KMS-11 (cell line): ENCODE measurements around the gene IRF2BPL.
A peak's percentile ranks its signal among the peaks of the same experiment; 100 is the strongest.

Source experiments
- H2AFZ ChIP-seq: fragments of 200-600 bp; sonication (generic); 2 replicates; pipeline ENCODE4 v1.6.1; 2016; ENCODE audit warnings: antibody characterized with exemption, mixed run types, low read depth
- H3K27ac ChIP-seq: fragments of 200-600 bp; sonication (generic); 2 replicates; pipeline ENCODE4 v1.6.1; 2016; ENCODE audit warnings: mild to moderate bottlenecking, mixed run types
- H3K27me3 ChIP-seq: fragments of 200-600 bp; sonication (generic); 2 replicates; pipeline ENCODE4 v1.6.1; 2017; ENCODE audit warnings: mild to moderate bottlenecking, low read depth, mixed run types, moderate library complexity; ENCODE audit not compliant: insufficient read depth
- H3K36me3 ChIP-seq: fragments of 200-600 bp; sonication (generic); 2 replicates; pipeline ENCODE4 v1.6.1; 2017; ENCODE audit warnings: mild to moderate bottlenecking, mixed run types; ENCODE audit not compliant: insufficient read depth
- H3K4me1 ChIP-seq: fragments of 200-600 bp; sonication (generic); 2 replicates; pipeline ENCODE4 v1.6.1; 2016; ENCODE audit warnings: mild to moderate bottlenecking, low read depth, mixed run types; ENCODE audit not compliant: poor library complexity, severe bottlenecking
- H3K4me2 ChIP-seq: fragments of 200-600 bp; sonication (generic); 2 replicates; pipeline ENCODE4 v1.7.0; 2016; ENCODE audit warnings: mild to moderate bottlenecking, mixed run types
- H3K4me3 ChIP-seq: fragments of 200-600 bp; sonication (generic); IDR thresholded peaks from 2 replicates; pipeline ENCODE4 v1.6.1; 2017; ENCODE audit warnings: low read depth, low read length, mixed read lengths; ENCODE audit not compliant: insufficient read depth
- H3K79me2 ChIP-seq: fragments of 200-600 bp; sonication (generic); 2 replicates; pipeline ENCODE4 v1.6.1; 2016; ENCODE audit warnings: low read depth, mixed run types; ENCODE audit not compliant: insufficient read depth
- H3K9ac ChIP-seq: fragments of 200-600 bp; sonication (generic); 2 replicates; pipeline ENCODE4 v1.6.1; 2016; ENCODE audit warnings: mild to moderate bottlenecking, mixed run types
- H4K20me1 ChIP-seq: fragments of 200-600 bp; sonication (generic); 2 replicates; pipeline ENCODE4 v1.6.1; 2016; ENCODE audit warnings: mild to moderate bottlenecking, mixed run types; ENCODE audit not compliant: insufficient read depth
- TF ChIP-seq, protein P1 (sequence below): fragments of 200-600 bp; sonication (generic); conservative IDR thresholded peaks from 2 replicates; pipeline ENCODE4 v1.6.1; 2017; ENCODE audit warnings: low read depth, mild to moderate bottlenecking, antibody characterized with exemption, low read length, moderate library complexity, mixed read lengths

The IRF2BPL gene

GRCh38 chr14:77044783-77045237 is 16.3 kb upstream of the IRF2BPL start:
- H3K4me1 ChIP-seq = peaks cover 64% of the 10 kb centered on the region
- no peak overlapping the region for H3K27ac ChIP-seq
- H4K20me1 ChIP-seq = no peaks in the 10 kb centered on the region
- no peak overlapping the region; the same call in 1 of the 2 replicates for H3K4me2 ChIP-seq
- no peaks in the 10 kb centered on the region for H3K36me3 ChIP-seq
- H3K9ac ChIP-seq = no peak overlapping the region
- no peaks in the 10 kb centered on the region for H3K27me3 ChIP-seq
- no peak overlapping the region for H2AFZ ChIP-seq
- no peaks in the 10 kb centered on the region for H3K79me2 ChIP-seq
- TF ChIP-seq, protein P1, sequence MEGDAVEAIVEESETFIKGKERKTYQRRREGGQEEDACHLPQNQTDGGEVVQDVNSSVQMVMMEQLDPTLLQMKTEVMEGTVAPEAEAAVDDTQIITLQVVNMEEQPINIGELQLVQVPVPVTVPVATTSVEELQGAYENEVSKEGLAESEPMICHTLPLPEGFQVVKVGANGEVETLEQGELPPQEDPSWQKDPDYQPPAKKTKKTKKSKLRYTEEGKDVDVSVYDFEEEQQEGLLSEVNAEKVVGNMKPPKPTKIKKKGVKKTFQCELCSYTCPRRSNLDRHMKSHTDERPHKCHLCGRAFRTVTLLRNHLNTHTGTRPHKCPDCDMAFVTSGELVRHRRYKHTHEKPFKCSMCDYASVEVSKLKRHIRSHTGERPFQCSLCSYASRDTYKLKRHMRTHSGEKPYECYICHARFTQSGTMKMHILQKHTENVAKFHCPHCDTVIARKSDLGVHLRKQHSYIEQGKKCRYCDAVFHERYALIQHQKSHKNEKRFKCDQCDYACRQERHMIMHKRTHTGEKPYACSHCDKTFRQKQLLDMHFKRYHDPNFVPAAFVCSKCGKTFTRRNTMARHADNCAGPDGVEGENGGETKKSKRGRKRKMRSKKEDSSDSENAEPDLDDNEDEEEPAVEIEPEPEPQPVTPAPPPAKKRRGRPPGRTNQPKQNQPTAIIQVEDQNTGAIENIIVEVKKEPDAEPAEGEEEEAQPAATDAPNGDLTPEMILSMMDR = no peak
- no peak overlapping the region for H3K4me3 ChIP-seq

DNA sequence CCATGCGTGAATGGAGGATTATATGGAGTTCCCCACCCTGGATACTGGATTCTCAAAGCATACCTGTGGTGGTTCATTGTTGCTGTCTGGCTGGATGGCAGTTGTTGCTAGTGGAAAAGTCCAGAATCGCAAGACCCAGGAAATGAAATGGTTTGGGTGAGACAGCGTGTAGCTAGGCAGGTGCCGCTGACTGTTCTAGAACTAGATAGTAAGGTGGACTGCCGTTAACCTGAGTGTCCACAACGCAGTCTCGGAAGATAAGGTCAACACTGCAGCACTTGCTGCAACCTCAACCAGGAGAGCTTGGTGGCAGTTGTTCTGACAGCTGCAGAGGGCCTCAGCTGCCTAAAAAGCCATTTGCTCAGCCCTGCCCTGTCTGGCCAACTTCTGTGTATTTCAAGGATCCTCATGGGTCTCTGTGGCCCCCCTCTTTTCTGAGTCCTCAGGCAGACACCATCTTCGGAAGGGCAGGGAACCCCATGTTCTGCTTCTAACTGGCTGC is 15.5 kb upstream of the IRF2BPL start:
- TF ChIP-seq, protein P1 = no peak
- no peak overlapping the region for H3K9ac ChIP-seq

GRCh38 chr14:77043177-77043983 is 14.9 kb upstream of the IRF2BPL start:
- H3K4me1 ChIP-seq = peaks cover 79% of the 10 kb centered on the region

More for the DNA sequence above, 15.5 kb upstream of the IRF2BPL start:
- Histone ChIP-seq H3K4me1 (peaks cover 72% of the 10 kb centered on the region), H3K27me3 (no peaks in the 10 kb centered on the region), H4K20me1 (no peaks in the 10 kb centered on the region), H3K79me2 (no peaks in the 10 kb centered on the region), H3K4me3 (no peak overlapping the region), H2AFZ (no peak overlapping the region), H3K36me3 (no peaks in the 10 kb centered on the region), H3K4me2 (peak overlapping the region; percentile 60), H3K27ac (peak overlapping the region; percentile 23; the same call in 1 of the 2 replicates)

DNA sequence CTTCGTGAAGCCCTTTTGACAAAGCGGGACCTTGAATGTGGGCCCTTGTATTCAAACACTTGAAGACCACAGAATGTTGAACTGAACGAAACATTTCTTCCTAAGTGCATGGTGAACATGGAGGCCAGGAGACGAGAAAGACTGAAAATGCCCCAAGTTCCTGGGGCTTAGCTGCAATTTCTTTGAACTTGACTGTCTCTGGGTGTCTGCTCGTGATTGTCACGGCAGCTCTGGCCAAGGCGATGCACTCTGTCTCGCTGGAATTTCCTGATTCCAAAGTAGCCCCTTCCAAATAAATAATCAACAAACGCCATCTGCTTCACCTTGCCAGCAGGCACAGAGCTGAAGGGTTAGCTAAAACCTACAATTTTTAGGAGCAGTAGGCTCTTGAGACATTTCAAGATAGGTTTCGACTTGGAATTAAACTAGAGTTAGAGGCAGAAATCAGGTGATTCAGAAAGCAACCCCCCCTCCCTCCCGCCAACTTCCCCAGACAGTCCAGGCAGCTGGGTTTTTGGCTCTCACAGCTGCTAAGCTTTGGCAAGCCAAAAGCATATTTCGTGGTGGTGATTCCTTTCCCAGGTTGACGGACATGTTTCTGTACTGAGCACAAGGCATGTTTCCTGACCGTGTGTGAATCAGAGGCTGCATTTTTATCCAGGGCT is 13.5 kb upstream of the IRF2BPL start:
- Histone ChIP-seq H3K4me3 (no peak overlapping the region), H3K4me2 (peak overlapping the region; percentile 78; the same call in 1 of the 2 replicates), H2AFZ (no peak overlapping the region), H3K79me2 (no peaks in the 10 kb centered on the region), H4K20me1 (no peaks in the 10 kb centered on the region), H3K27me3 (no peaks in the 10 kb centered on the region), H3K27ac (peak overlapping the region; percentile 98; the same call in 1 of the 2 replicates), H3K4me1 (peaks cover 92% of the 10 kb centered on the region), H3K36me3 (no peaks in the 10 kb centered on the region), H3K9ac (no peak overlapping the region)
- TF ChIP-seq, protein P1 = no peak

More at GRCh38 chr14:77043177-77043983, 14.9 kb upstream of the IRF2BPL start:
- Histone ChIP-seq H2AFZ (no peak overlapping the region), H3K4me2 (peak overlapping the region; percentile 60), H4K20me1 (no peaks in the 10 kb centered on the region), H3K9ac (no peak overlapping the region; the same call in 1 of the 2 replicates), H3K27me3 (no peaks in the 10 kb centered on the region), H3K79me2 (no peaks in the 10 kb centered on the region), H3K36me3 (no peaks in the 10 kb centered on the region), H3K4me3 (no peak overlapping the region), H3K27ac (peak overlapping the region; percentile 23; the same call in 1 of the 2 replicates)
- TF ChIP-seq, protein P1 = no peak
